Activated CD4-positive, alpha-beta T cell treated with anti-CD3 and anti-CD28 coated beads, Interleukin-10, Interleukin-2, amounts not matched to agents 100 ng/mL and 50 ng/mL, durations not matched to agents 16 hours and 8 hours (primary cell): ENCODE measurements around the gene ZNF805.
"Not testable (repeated sequence)": the region's sequence is repeated elsewhere in the genome, so short reads cannot be mapped to it uniquely, and the experiment has no call there.

ENCODE experiments used
- DNase-seq: peaks from one replicate; pipeline ENCODE4 v3.0.0-alpha.2; 2020

ZNF805 gene

DNA sequence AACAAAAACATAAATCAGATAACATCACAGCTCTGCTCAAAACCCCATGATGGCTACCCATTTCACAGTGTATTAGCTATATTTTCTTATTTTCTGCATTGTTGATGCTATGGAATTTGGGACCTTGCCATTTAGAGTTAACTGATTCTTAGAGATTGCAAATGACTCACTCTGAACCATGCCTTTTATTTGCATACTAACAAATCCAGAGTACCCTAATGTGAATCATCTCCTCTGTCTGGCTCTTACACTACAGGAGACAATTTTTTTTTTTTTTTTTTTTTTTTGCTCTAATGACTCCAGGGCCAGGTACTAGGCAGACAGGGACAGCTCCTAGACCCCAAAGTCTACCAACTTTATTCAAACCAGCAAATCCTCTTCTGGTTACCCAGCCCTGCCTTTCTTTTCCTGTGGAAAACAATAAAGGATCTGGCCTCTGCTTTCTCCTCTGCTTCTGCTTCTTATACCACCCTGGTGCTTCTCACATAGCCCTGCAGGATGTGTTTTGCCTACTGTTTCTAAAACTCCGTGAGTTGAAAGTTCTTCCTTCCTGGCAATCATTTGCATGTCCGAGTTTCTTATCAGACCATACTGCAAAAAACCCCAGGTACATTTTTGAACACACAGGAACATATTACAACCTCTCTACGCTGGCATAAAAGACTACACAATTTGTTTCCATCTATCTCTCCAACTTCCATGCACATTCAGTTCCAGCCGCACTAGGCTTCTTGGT, 29.3 kb downstream of the ZNF805 start:
- peak; percentile 28 for DNase-seq

DNA sequence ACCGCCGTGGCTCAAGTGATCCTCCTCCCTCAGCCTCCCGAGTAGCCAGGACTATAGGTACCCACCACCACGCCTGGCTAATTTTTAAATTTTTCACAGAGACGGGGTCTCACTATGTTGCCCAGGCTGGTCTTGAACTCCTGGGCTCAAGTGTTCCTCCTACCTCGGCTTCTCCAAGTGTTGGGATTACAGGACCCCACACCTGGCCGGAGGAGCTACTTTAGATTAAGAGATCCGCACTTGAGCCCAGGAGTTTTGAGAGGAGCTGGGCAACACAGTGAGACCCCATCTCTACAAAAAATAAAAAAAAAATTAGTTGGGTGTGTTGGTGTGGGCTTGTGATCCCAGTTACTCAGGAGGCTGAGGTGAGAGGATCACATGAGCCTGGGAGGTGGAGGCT, 30.8 kb downstream of the ZNF805 start:
- DNase-seq = no peak

DNA sequence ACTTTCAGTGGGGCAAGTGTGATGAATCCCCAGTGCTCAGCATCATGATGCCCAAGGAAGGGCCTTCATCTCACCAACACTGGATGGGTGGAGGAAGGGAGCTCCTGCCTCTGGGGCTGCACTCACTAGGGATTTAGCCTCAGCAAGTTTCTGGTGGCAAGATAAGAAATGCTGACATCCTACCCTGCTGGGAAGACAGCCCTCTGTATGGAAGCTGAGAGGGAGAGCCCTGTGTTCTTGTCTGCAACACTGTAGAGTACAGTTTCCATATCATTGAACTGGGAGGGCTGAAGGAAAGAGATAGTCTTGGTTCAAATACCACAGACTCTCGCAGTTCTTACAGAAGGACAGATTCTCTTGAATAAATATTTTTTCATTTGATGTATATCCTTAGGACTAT, 32.6 kb downstream of the ZNF805 start:
- no peak for DNase-seq

DNA sequence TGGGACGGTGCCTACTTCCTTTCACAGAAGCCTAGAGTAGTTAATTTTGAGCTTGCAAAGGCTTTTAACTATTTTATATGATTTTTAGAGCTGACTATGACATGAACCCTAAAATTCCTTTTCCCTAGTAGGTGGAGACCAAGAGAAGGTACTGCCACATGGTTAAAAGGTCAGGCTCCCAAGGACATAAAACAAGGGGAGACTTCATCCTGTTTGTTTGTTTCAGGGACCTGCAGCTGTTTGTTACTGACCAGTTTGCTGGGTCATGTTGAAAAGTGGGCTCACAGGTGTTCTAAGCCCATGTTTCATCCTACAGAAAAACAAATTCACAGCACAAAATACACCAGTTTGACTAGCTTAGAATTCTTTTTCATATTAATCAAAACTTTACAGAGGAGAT, 36.0 kb downstream of the ZNF805 start:
- no peak for DNase-seq

DNA sequence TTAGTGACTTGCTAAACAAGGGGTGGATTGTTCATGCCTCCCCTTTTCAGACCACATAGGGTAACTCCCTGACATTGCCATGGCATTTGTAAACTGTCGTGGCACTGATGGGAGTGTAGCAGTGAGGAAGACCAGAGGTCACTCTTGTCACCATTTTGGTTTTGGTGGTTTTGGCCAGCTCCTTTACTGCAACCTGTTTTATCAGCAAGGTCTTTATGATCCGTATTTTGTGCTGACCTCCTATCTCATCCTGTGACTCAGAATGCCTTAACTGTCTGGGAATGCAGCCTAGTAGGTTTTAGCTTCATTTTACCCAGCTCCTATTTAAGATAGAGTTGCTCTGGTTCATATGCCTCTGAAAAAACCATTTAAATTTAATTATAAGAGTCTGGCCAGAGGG, 38.0 kb downstream of the ZNF805 start:
- not testable (repeated sequence) for DNase-seq

DNA sequence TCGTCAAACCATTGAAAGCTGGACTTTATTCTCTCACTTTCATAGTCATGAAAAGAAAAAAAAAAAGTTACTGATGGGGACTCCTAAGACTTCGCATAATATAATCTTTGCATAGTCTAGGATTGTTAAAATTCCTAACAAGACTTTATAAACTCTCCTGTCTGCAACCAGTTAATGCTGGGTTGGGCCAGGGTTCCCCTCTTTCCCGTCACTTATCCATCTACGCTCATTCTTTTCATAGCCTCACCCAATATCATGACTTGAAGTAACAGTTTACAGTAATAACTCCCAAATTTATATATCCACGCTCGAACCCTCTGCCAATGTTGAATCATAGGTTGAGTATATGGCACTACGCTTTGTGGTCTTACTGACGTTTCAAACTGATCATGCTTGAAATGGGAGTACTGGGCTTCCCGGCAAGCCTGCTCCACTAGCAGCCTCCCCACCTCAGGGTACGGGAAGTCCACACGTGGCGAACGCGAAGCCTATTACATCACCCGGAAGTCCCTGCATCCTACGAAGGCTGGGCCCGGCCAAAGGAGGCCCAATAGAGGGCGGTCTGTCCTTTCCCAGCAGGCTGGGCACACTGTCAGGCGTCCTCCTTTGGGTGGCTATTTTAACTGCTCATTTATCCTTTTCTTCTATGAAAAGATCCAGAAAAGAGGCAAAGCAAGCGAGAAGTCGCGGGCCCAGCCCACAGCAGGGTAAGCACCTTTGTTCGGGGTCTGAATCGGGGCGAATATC, 39.2 kb downstream of the ZNF805 start:
- DNase-seq = peak; percentile 94

DNA sequence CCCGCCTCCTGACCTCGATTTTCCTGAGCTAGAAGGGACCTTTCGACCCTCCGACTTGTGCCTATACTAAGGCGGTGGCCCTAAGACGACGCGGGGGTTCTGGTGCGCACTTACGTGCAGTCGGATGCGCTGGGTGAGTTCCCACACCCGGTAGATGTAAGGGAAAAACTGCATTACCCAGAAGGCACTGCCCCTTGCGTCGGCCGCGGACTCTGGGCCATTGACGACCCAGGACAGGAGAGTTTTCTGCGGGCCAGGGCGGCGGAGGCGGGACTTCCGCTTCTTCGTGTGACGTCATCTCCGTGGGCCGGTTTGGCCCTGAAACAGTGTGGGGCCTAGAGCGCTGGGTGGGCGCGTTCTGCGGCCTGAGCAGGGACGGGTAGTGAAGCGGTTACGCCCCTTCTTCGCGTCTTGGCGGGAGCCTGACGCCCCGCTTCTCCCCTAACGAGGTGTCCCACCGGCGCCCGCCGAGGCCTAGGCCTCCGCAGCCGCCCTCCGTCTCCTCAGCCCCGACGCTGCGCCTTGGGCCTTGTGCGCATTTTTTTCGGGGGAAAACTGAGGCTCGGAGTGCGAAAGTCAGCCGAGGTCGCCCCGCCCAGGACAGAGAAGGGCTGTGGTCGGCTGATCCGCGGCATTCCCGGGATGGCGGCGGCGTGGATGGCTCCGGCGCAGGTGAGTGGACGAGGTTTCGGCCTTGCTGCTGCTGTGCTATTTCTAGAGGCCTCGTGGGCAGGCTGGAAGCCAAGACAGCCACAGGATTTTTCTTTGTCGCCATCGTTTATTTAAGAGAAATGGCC, 39.9 kb downstream of the ZNF805 start, which contains the start of gene ZNF460:
TSS of gene ZNF460 (plus strand) at position 321 of the 797 bp plus-strand sequence. CDS start at position 643, 322 bp downstream.
- DNase-seq = peak; percentile 98

DNA sequence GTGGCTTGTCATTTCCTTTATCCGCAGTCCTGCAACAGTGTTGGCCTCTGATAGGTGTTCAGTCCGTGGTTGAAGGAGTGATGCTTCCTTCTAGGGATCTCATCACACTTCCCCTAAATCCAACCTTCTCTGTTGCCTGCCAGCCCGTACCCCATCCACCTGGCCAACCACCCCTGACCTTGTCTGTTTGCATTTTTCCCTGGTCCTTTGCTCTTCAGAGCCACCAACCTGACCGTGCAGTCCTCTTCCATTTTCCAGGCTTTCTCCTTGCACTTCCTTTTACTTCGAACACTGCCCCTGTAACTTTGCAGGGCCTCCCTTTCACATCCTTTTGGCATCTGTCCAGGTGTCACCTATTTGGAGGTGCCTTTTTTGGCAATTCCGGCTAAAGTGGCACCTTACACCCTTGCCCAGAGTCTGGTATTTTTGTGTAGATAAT, 40.5 kb downstream of the ZNF805 start:
- peak; percentile 34 for DNase-seq

DNA sequence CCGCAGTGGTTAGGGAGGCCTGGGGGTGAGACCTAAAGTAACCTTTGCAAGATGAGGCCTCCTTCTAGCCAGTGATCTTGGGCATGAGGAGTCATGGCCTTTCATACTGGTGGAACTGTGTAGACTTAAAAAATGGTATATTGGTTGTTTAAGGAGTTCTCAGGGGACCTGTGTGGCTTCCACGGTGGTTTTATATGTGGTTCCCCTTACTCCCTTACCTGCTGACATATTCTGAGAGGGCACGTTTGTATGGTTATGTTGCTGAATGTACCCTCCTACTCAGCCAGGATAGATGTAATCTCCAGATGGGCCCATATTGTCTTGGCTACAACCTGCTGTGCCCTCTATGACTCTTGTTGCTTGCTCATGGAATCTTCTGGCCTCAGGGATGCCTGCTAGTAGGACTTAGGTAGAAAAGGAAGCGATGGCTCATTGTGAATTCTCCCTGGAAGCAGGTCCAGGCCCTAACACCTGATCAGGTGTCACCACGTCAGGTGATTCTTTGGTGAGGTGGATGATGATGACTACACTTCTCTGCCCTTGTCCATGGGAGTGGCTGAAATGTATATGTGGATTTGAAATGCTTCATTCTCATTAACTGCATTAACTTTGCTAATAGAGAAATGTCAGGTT, 41.7 kb downstream of the ZNF805 start:
- DNase-seq = peak; percentile 47

DNA sequence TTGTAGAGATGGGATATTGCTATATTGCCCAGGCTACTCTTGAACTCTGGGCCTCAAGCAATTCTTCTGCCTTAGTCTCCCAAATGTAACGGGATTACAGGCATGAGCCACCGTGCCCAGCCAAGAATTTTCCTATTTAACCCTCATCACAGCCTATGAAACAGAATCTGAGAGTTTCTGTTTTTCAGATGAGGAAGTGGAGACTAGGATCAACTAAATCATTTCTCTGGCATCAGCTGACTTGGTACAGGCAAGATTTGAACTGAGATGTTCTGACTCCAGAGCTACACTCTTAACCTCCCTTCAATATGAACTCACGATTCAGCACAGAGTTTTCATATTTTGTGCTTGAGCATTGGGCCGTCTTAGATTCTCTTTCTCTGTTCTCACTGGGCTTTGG, 47.9 kb downstream of the ZNF805 start:
- no peak for DNase-seq

DNA sequence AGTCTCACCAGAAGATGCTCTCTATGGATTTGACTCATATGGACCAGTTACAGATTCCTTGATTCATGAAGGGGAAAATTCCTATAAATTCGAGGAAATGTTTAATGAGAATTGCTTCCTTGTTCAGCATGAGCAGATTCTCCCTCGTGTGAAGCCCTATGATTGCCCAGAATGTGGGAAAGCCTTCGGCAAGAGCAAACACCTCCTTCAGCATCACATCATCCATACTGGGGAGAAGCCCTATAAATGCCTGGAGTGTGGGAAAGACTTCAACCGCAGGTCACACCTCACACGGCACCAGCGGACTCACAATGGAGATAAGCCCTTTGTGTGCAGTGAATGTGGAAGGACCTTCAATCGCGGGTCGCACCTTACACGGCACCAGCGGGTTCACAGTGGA, 50.5 kb downstream of the ZNF805 start:
- DNase-seq = no peak

DNA sequence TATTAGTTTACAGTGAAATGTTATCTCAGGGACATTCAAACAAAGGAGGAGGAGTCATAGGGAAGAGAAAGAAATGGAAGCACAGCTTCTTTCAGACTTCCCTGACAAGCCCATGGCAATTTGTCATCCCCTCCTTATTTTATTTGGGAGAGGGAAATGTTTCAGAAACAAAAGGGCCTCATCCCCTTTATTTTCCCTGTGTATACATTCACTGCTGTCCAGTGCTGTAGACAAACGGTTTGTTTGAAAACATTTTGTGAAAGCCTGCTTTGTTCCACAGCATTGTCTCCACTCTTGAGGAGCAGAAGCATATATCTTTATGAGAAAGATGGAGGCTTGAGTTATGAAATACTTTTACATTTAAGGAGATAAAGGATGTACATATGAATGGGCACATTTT, 52.1 kb downstream of the ZNF805 start:
- no peak for DNase-seq

DNA sequence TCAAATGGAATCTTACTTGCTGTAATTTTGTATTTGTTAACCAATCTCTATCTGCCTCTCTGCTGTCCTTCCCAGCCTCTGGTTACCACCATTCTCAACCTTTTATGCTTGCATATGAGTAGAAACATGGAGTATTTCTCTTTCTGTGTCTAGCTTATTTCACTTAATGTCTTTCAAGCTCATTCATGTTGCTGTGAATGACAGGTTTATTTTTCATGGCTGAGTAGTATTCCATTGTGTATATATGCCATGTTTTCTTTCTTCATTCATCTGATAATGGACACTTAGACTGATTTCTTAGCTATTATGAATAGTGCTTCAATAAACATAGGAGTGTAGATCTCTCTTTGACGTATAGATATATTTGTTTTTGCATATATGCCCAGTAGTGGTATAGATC, 53.3 kb downstream of the ZNF805 start:
- DNase-seq = no peak

DNA sequence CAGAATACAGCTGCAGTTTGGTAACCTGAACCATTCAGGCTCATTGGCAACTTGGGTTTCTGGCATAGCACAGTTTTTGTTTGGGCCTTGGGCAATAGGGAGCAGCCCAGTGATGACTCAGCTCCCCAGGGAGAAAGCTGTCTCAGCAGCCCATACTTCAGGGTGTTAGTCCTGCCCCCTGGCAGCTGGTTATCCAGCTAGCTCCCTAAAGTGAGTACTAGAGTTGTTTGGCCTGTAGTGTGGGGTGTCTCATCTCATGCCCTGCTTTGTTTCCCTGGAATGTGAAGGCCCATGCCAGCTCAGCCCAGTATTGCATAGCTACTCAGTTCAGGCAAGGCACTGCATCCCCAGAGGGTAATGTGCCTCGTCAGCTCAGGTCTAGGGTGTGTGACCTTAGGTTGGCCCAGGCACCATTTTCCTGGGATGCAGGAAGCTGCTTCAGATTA, 61.6 kb downstream of the ZNF805 start:
- no peak for DNase-seq

DNA sequence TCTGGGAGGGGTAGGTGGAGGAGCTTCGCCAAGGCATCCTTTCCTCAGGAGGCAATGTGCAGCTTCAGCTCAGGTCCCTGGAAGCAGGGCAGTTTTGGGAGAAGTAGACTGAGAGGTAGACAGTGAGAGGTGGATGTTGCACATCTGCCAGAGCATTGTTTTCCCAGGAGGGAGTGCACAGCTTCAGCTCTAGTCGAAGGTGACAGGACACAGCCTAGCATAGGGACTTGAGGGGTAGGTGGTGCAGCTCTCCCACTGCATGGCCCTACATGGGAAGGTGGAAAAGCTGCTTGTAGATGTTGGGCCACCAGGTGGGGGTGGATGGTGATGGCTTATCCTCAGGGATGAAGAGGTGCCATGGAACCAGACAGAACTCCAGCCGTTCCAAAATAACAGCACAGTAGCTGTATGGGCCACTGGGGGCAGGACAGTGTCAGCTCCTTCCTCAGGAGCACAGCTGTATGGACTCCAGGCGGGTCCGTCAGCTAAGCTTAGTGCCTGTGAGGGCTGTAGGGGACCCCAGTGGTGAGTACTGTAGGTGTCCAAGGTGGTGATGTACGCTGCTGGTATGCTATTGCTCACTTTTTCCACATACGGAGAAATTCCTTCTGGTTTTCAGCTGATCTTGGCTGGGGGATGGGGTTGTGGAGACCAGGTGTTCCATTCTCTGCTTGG, 62.4 kb downstream of the ZNF805 start:
- no peak for DNase-seq
